Spleen (tissue), 11 donors: ENCODE results near the gene PLCG2. TPM values are rescaled to one million over a fixed set of nuclear protein-coding genes. Genes with fewer than 3 reads are reported as not detected.
A peak's percentile ranks its signal among the peaks of the same experiment; 100 is the strongest.

Experiments
- DNase-seq: peaks from one replicate; pipeline ENCODE4 v3.0.0-alpha.2; 2020
- H3K27ac ChIP-seq, 8 donors: fragments of 200-600 bp; sonication (generic) in 7 of 8; 1 replicate in 4 of 8; 2 replicates in 4 of 8; pipeline versions ENCODE4 v1.5.0 to v1.8.0; 2016 to 2021; ENCODE audit warnings: inconsistent platforms in 4 of 8, mild to moderate bottlenecking in 4 of 8, moderate library complexity in 1 of 8
- H3K27me3 ChIP-seq, 7 donors: fragments of 200-600 bp; sonication (generic) in 6 of 7; replicated peaks in 1 of 7; 1 replicate in 4 of 7; 2 replicates in 3 of 7; pipeline versions ENCODE4 v1.5.0 to v1.8.0; 2016 to 2021; ENCODE audit warnings: inconsistent platforms in 3 of 7, mild to moderate bottlenecking in 1 of 7
- H3K36me3 ChIP-seq, 6 donors: fragments of 200-600 bp; sonication (generic) in 5 of 6; 1 replicate in 4 of 6; 2 replicates in 2 of 6; pipeline versions ENCODE4 v1.5.0 to v1.8.0; 2016 to 2021; ENCODE audit warnings: inconsistent platforms in 2 of 6
- H3K4me1 ChIP-seq, 6 donors: fragments of 200-600 bp; sonication (generic) in 5 of 6; 1 replicate in 3 of 6; 2 replicates in 3 of 6; pipeline versions ENCODE4 v1.5.0 to v1.8.0; 2016 to 2021; ENCODE audit warnings: inconsistent platforms in 3 of 6
- H3K4me3 ChIP-seq, 8 donors: fragments of 200-600 bp; sonication (generic) in 7 of 8; 1 replicate in 4 of 8; 2 replicates in 4 of 8; pipeline versions ENCODE4 v1.5.0 to v1.8.0; 2016 to 2021; ENCODE audit warnings: inconsistent platforms in 4 of 8, mild to moderate bottlenecking in 4 of 8, moderate library complexity in 2 of 8
- H3K9me3 ChIP-seq, 8 donors: fragments of 200-600 bp; sonication (generic) in 7 of 8; 1 replicate in 4 of 8; 2 replicates in 4 of 8; pipeline versions ENCODE4 v1.5.0 to v1.8.0; 2016 to 2021; ENCODE audit warnings: inconsistent platforms in 4 of 8
- POLR2A ChIP-seq, 3 donors: fragments of 450-650 bp; IDR thresholded peaks; one replicate each; pipeline ENCODE4 v1.5.1; 2017; ENCODE audit warnings: antibody characterized with exemption in 3 of 3, mild to moderate bottlenecking in 1 of 3
- POLR2AphosphoS5 ChIP-seq, 3 donors: sonication (generic); formaldehyde crosslinking; IDR thresholded peaks; one replicate each; pipeline ENCODE4 v1.5.1; 2017; ENCODE audit warnings: antibody characterized with exemption in 3 of 3
- WGBS, 5 donors: extraction: QIAGEN DNeasy Blood & Tissue Kit in 3 of 5; methylation state at CpG; one replicate each; pipeline versions ENCODE4 v1.1.5 to v1.1.7; 2013 to 2018; 5-methylcytosine and 5-hydroxymethylcytosine counted together
- intact Hi-C: fragments of 100-400 bp; cut with DNase I; formaldehyde crosslinking; loops from one replicate; pipeline ENCODE4 v1.15.0; 2023; ENCODE audit warnings: low total_unique reads
- polyA plus RNA-seq, 3 donors: library from polyadenylated mRNA; stranded (reverse); fragments of 200-250 nt; gene quantifications; one replicate each; pipeline ENCODE4 v1.2.1, GENCODE V29; 2013
- total RNA-seq, 7 donors: library from RNA; depleted of rRNA in 3 of 7; stranded (reverse); fragments of >200 nt in 3 of 7; fragmentation: NEBNext Ultra II Directional in 4 of 7; extraction: Animal tissue kit (Norgen Biotek cat#: 25700) in 4 of 7; gene quantifications; one replicate each; pipeline versions ENCODE4 v1.1.0 to v1.2.1, GENCODE V29; 2016 to 2021
- TF ChIP-seq, protein P1 (sequence below), 11 experiments: fragments of 200-600 bp in 7 of 11; fragments of 450-650 bp in 4 of 11; sonication (generic) in 4 of 11; IDR thresholded peaks in 8 of 11; conservative IDR thresholded peaks in 3 of 11; 1 replicate in 7 of 11; 2 replicates in 4 of 11; pipeline versions ENCODE4 v1.4.0 to v1.8.0; 2016 to 2021; ENCODE audit warnings: antibody characterized with exemption in 11 of 11, inconsistent platforms in 4 of 11, mild to moderate bottlenecking in 1 of 11
- donor health status: healthy with polysubstance abuse.
- donor health status: DM: no; HTN: no; CAD: no; lungs with moderate emphysema.
- donor health status: DM: no; HTN: no; CAD: no.
- donor health status: Bipolar disorder and iron deficiency.
- donor health status: healthy.
- donor health status: DM: no; HTN: no; CAD: no.
- donor health status: DM: yes; HTN: yes; CAD: no.

The PLCG2 gene
- total and polyA plus RNA-seq, 10 donors = 57.1 to 277 (median 145) TPM

DNA sequence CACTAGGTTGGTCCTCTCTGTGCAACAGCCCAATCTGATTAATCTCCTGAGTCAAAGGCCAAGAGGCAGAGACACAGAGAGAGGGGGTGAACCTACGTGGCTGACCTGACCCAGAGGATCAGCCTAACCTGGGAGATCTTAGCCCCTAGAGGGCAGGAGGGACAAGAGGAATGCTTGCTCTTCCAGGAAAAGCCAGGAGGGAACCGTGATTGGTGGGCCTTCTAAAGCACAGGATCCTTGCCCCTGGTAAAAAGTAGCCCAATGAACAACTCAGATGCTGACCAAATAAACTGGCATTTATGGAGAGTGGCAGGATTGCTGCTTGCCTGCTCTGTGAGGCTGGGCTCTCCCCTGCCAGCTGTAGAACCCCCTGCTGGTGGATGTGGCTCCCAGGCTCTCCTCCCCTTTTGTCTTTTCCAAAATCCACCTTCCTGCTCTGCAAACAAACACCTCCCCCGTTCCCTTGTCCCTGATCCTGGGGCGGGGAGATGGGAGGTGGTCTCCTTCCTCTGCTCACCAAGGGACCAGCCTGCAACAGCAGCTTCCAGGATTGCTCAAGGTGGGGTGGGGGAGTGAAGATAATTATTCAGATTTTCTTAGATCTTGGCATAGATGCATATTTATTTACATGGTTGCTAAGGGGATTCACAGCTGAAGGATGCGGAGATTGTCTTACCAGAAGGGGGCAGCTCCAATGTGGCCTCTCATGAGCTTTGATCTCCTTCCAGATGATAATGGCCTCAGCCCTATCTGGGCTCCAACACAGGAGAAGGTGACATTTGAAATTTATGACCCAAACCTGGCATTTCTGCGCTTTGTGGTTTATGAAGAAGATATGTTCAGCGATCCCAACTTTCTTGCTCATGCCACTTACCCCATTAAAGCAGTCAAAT is 160.3 kb downstream of the PLCG2 start:
- Histone ChIP-seq H3K9me3 (no peaks in the 10 kb centered on the region), H3K27me3 (no peaks in the 10 kb centered on the region), H3K4me1 (no peaks in the 10 kb centered on the region), H3K36me3 (peaks cover 2 to 100% (median 90%) of the 10 kb centered on the region in 6 donors), H3K4me3 (no peak overlapping the region), H3K27ac (no peak overlapping the region)
- WGBS, 5 donors = 81 to 94% (median 89%) methylated on average over 7 of the region's 7 CpGs
- intact Hi-C loops = no loop called here
- DNase-seq = no peak
- TF ChIP-seq POLR2A (IDR thresholded peaks at IDR 0.05) (no peak), POLR2AphosphoS5 (IDR thresholded peaks at IDR 0.05) (no peak)
- TF ChIP-seq, protein P1, sequence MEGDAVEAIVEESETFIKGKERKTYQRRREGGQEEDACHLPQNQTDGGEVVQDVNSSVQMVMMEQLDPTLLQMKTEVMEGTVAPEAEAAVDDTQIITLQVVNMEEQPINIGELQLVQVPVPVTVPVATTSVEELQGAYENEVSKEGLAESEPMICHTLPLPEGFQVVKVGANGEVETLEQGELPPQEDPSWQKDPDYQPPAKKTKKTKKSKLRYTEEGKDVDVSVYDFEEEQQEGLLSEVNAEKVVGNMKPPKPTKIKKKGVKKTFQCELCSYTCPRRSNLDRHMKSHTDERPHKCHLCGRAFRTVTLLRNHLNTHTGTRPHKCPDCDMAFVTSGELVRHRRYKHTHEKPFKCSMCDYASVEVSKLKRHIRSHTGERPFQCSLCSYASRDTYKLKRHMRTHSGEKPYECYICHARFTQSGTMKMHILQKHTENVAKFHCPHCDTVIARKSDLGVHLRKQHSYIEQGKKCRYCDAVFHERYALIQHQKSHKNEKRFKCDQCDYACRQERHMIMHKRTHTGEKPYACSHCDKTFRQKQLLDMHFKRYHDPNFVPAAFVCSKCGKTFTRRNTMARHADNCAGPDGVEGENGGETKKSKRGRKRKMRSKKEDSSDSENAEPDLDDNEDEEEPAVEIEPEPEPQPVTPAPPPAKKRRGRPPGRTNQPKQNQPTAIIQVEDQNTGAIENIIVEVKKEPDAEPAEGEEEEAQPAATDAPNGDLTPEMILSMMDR (IDR thresholded peaks at IDR 0.05 in 8 of 11, conservative IDR thresholded peaks at IDR 0.05 in 3 of 11) = no peak

- H3K4me3 ChIP-seq = no peak overlapping the region
- peaks cover 2 to 100% (median 92%) of the 10 kb centered on the region in 6 donors for H3K36me3 ChIP-seq
- H3K27me3 ChIP-seq = no peaks in the 10 kb centered on the region
- intact Hi-C loops = no loop called here
- WGBS, 5 donors = 74 to 93% (median 83%) methylated on average over 3 of the region's 3 CpGs
- TF ChIP-seq POLR2AphosphoS5 (IDR thresholded peaks at IDR 0.05) (no peak), POLR2A (IDR thresholded peaks at IDR 0.05) (no peak)
- TF ChIP-seq, protein P1 (IDR thresholded peaks at IDR 0.05 in 8 of 11, conservative IDR thresholded peaks at IDR 0.05 in 3 of 11) = peak in 4 of 11 experiments; percentile 13 to 26 (median 19)
- DNase-seq = no peak
- H3K4me1 ChIP-seq = no peaks in the 10 kb centered on the region
- no peak overlapping the region for H3K27ac ChIP-seq
- H3K9me3 ChIP-seq = no peaks in the 10 kb centered on the region
Observed at GRCh38 chr16:81940781-81941560, 161.9 kb downstream of the PLCG2 start.

DNA sequence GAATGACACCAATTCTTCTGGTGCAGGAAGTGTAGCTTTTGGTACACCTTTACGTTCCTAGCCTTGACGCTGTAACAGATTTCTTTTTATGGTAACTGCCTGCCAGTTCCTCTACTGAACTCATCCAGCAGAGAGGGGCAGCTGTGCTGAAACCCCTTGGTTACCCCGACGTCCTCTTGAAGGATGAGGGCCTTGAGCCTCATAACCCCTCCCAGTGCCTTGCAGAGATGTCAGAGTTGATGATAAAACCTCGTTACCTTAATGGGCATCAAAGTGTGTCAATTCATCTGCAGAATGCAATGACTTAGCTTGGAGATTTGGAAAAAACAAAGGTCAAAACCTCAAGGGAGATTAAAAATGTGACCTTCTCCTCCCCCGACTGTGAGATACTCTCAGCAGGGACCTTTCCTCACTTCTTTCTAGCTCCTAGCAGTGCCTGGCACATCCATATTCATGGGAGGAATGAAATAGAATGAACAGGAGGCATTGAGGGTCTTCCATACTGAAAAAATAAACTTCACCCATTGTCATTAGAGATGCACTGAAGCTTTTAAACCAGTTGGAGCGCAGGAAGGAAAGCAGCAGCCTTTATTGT is 163.0 kb downstream of the PLCG2 start:
- Histone ChIP-seq H3K4me1 (no peaks in the 10 kb centered on the region), H3K9me3 (no peaks in the 10 kb centered on the region), H3K27ac (no peak overlapping the region), H3K36me3 (peaks cover 2 to 100% (median 92%) of the 10 kb centered on the region in 6 donors), H3K4me3 (no peak overlapping the region), H3K27me3 (no peaks in the 10 kb centered on the region)
- intact Hi-C loops = no loop called here
- no peak for TF ChIP-seq POLR2AphosphoS5 (IDR thresholded peaks at IDR 0.05)
- TF ChIP-seq POLR2A (IDR thresholded peaks at IDR 0.05) = no peak
- WGBS, 5 donors = 72 to 91% (median 83%) methylated on average over 7 of the region's 7 CpGs
- DNase-seq = no peak

GRCh38 chr16:81945665-81946064 is 166.6 kb downstream of the PLCG2 start:
- Histone ChIP-seq H3K27ac (no peak overlapping the region), H3K4me1 (no peaks in the 10 kb centered on the region), H3K4me3 (no peak overlapping the region), H3K36me3 (peaks cover 0 to 100% (median 91%) of the 10 kb centered on the region in 6 donors), H3K27me3 (no peaks in the 10 kb centered on the region), H3K9me3 (peaks cover 0 to 21% (median 14%) of the 10 kb centered on the region in 8 donors)
- 88 to 100% (median 100%) methylated on average over 1 of the region's 1 CpG for WGBS, 5 donors
- no peak for DNase-seq
- intact Hi-C loops = no loop called here
- no peak for TF ChIP-seq POLR2A (IDR thresholded peaks at IDR 0.05)
- TF ChIP-seq, protein P1 (IDR thresholded peaks at IDR 0.05 in 8 of 11, conservative IDR thresholded peaks at IDR 0.05 in 3 of 11) = no peak
- TF ChIP-seq POLR2AphosphoS5 (IDR thresholded peaks at IDR 0.05) = no peak
